BLaER1 (cell line): ENCODE data around the gene SMAP2.

Experiments
- H3K27ac ChIP-seq: shearing (Covaris generic); formaldehyde crosslinking; 2 replicates; pipeline ENCODE4 v1.8.1; 2022
- H3K27me3 ChIP-seq: shearing (Covaris generic); formaldehyde crosslinking; 2 replicates; pipeline ENCODE4 v1.8.1; 2022
- H3K36me3 ChIP-seq: shearing (Covaris generic); formaldehyde crosslinking; 2 replicates; pipeline ENCODE4 v1.8.1; 2022
- H3K4me1 ChIP-seq: shearing (Covaris generic); formaldehyde crosslinking; 2 replicates; pipeline ENCODE4 v1.8.1; 2022
- H3K4me2 ChIP-seq: shearing (Covaris generic); formaldehyde crosslinking; 2 replicates; pipeline ENCODE4 v1.8.1; 2022
- H3K4me3 ChIP-seq: shearing (Covaris generic); formaldehyde crosslinking; 2 replicates; pipeline ENCODE4 v1.8.1; 2022
- H3K9ac ChIP-seq: shearing (Covaris generic); formaldehyde crosslinking; 2 replicates; pipeline ENCODE4 v1.8.1; 2022
- H3K9me3 ChIP-seq: shearing (Covaris generic); formaldehyde crosslinking; 2 replicates; pipeline ENCODE4 v1.8.1; 2022
- H4K20me1 ChIP-seq: shearing (Covaris generic); formaldehyde crosslinking; 2 replicates; pipeline ENCODE4 v1.8.1; 2022
- Cebpa-rat ChIP-seq: shearing (Covaris generic); IDR thresholded peaks from 2 replicates; pipeline ENCODE4 v1.8.1; 2022

Gene SMAP2

GRCh38 chr1:40350391-40350790 lies 23.1 kb upstream of the SMAP2 start:
- Histone ChIP-seq H3K9ac (no peak overlapping the region), H3K27ac (no peak overlapping the region), H3K9me3 (no peaks in the 10 kb centered on the region), H3K36me3 (no peaks in the 10 kb centered on the region), H3K4me1 (no peaks in the 10 kb centered on the region), H4K20me1 (no peaks in the 10 kb centered on the region), H3K4me3 (no peak overlapping the region), H3K4me2 (no peak overlapping the region), H3K27me3 (no peaks in the 10 kb centered on the region)
- no peak for TF ChIP-seq Cebpa-rat

- Histone ChIP-seq H3K9ac (no peak overlapping the region), H3K4me3 (no peak overlapping the region), H3K27ac (no peak overlapping the region), H3K27me3 (no peaks in the 10 kb centered on the region), H3K4me1 (no peaks in the 10 kb centered on the region), H3K9me3 (no peaks in the 10 kb centered on the region), H3K4me2 (no peak overlapping the region), H3K36me3 (no peaks in the 10 kb centered on the region), H4K20me1 (no peaks in the 10 kb centered on the region)
- no peak for TF ChIP-seq Cebpa-rat
These were observed 22.4 kb upstream of the SMAP2 start for GRCh38 chr1:40351124-40351523.

- H3K4me3 ChIP-seq, result no peak overlapping the region
- no peak for TF ChIP-seq Cebpa-rat
- no peaks in the 10 kb centered on the region for H3K27me3 ChIP-seq
- no peaks in the 10 kb centered on the region for H4K20me1 ChIP-seq
- H3K36me3 ChIP-seq, result no peaks in the 10 kb centered on the region
- peaks cover 2% of the 10 kb centered on the region for H3K9me3 ChIP-seq
- H3K27ac ChIP-seq, result no peak overlapping the region
- no peaks in the 10 kb centered on the region for H3K4me1 ChIP-seq
- H3K9ac ChIP-seq, result no peak overlapping the region
- H3K4me2 ChIP-seq, result no peak overlapping the region
These were observed 21.4 kb upstream of the SMAP2 start for GRCh38 chr1:40352126-40352525.

GRCh38 chr1:40353082-40353481 lies 20.4 kb upstream of the SMAP2 start:
- Histone ChIP-seq H3K9me3 (peaks cover 12% of the 10 kb centered on the region), H3K9ac (no peak overlapping the region), H3K4me1 (no peaks in the 10 kb centered on the region), H4K20me1 (no peaks in the 10 kb centered on the region), H3K4me2 (no peak overlapping the region), H3K4me3 (no peak overlapping the region), H3K27me3 (no peaks in the 10 kb centered on the region), H3K36me3 (no peaks in the 10 kb centered on the region), H3K27ac (no peak overlapping the region)
- no peak for TF ChIP-seq Cebpa-rat

GRCh38 chr1:40357625-40358024 lies 15.9 kb upstream of the SMAP2 start:
- H3K36me3 ChIP-seq, result no peaks in the 10 kb centered on the region
- H3K9ac ChIP-seq, result no peak overlapping the region
- no peaks in the 10 kb centered on the region for H3K4me1 ChIP-seq
- H3K27ac ChIP-seq, result no peak overlapping the region
- no peak overlapping the region for H3K4me2 ChIP-seq
- no peak overlapping the region for H3K4me3 ChIP-seq
- H4K20me1 ChIP-seq, result no peaks in the 10 kb centered on the region
- TF ChIP-seq Cebpa-rat, result no peak
- no peaks in the 10 kb centered on the region for H3K27me3 ChIP-seq
- peaks cover 37% of the 10 kb centered on the region for H3K9me3 ChIP-seq

- Histone ChIP-seq H4K20me1 (no peaks in the 10 kb centered on the region), H3K9ac (no peak overlapping the region), H3K4me2 (no peak overlapping the region), H3K9me3 (peaks cover 37% of the 10 kb centered on the region), H3K4me1 (no peaks in the 10 kb centered on the region), H3K27ac (no peak overlapping the region), H3K27me3 (no peaks in the 10 kb centered on the region), H3K4me3 (no peak overlapping the region), H3K36me3 (no peaks in the 10 kb centered on the region)
- TF ChIP-seq Cebpa-rat, result no peak
These were observed 12.9 kb upstream of the SMAP2 start for GRCh38 chr1:40360631-40361030.

- H3K9ac ChIP-seq, result no peak overlapping the region
- H3K9me3 ChIP-seq, result peaks cover 37% of the 10 kb centered on the region
- H3K4me1 ChIP-seq, result no peaks in the 10 kb centered on the region
- H3K27ac ChIP-seq, result no peak overlapping the region
- no peaks in the 10 kb centered on the region for H4K20me1 ChIP-seq
- no peak overlapping the region for H3K4me3 ChIP-seq
- H3K27me3 ChIP-seq, result no peaks in the 10 kb centered on the region
- TF ChIP-seq Cebpa-rat, result no peak
- no peaks in the 10 kb centered on the region for H3K36me3 ChIP-seq
- no peak overlapping the region for H3K4me2 ChIP-seq
These were observed 12.3 kb upstream of the SMAP2 start for GRCh38 chr1:40361201-40361600.

GRCh38 chr1:40361637-40362036 lies 11.9 kb upstream of the SMAP2 start:
- no peak for TF ChIP-seq Cebpa-rat
- Histone ChIP-seq H4K20me1 (no peaks in the 10 kb centered on the region), H3K4me3 (no peak overlapping the region), H3K4me1 (no peaks in the 10 kb centered on the region), H3K9ac (no peak overlapping the region), H3K36me3 (no peaks in the 10 kb centered on the region), H3K9me3 (peaks cover 37% of the 10 kb centered on the region), H3K27ac (no peak overlapping the region), H3K4me2 (no peak overlapping the region), H3K27me3 (no peaks in the 10 kb centered on the region)

- no peaks in the 10 kb centered on the region for H3K4me1 ChIP-seq
- H3K27me3 ChIP-seq, result no peaks in the 10 kb centered on the region
- peaks cover 34% of the 10 kb centered on the region for H3K9me3 ChIP-seq
- no peak overlapping the region for H3K4me2 ChIP-seq
- no peaks in the 10 kb centered on the region for H4K20me1 ChIP-seq
- no peak overlapping the region for H3K27ac ChIP-seq
- TF ChIP-seq Cebpa-rat, result no peak
- H3K4me3 ChIP-seq, result no peak overlapping the region
- H3K36me3 ChIP-seq, result no peaks in the 10 kb centered on the region
- no peak overlapping the region for H3K9ac ChIP-seq
These were observed 11.3 kb upstream of the SMAP2 start for GRCh38 chr1:40362199-40362598.

GRCh38 chr1:40362699-40363098 lies 10.8 kb upstream of the SMAP2 start:
- H3K4me2 ChIP-seq, result no peak overlapping the region
- no peaks in the 10 kb centered on the region for H3K4me1 ChIP-seq
- peaks cover 29% of the 10 kb centered on the region for H3K9me3 ChIP-seq
- no peaks in the 10 kb centered on the region for H3K27me3 ChIP-seq
- no peak for TF ChIP-seq Cebpa-rat
- no peaks in the 10 kb centered on the region for H4K20me1 ChIP-seq
- no peaks in the 10 kb centered on the region for H3K36me3 ChIP-seq
- no peak overlapping the region for H3K9ac ChIP-seq
- no peak overlapping the region for H3K27ac ChIP-seq
- no peak overlapping the region for H3K4me3 ChIP-seq

- Histone ChIP-seq H3K27me3 (no peaks in the 10 kb centered on the region), H3K9ac (no peak overlapping the region), H3K4me3 (no peak overlapping the region), H3K27ac (no peak overlapping the region), H3K36me3 (no peaks in the 10 kb centered on the region), H3K4me1 (no peaks in the 10 kb centered on the region), H3K4me2 (no peak overlapping the region), H3K9me3 (peaks cover 19% of the 10 kb centered on the region), H4K20me1 (no peaks in the 10 kb centered on the region)
- no peak for TF ChIP-seq Cebpa-rat
These were observed 9.8 kb upstream of the SMAP2 start for GRCh38 chr1:40363721-40364120.
